Glomerular visceral epithelial cell (primary cell): ENCODE measurements around the gene TP53I13.

Experiments
- DNase-seq: peaks from one replicate; pipeline ENCODE4 v3.0.0-alpha.2; 2016; ENCODE audit errors: extremely low spot score

Gene TP53I13

GRCh38 chr17:29581583-29582253 lies 13.2 kb downstream of the TP53I13 start:
- no peak for DNase-seq

- no peak for DNase-seq
Measured at GRCh38 chr17:29582254-29582765, 13.8 kb downstream of the TP53I13 start.

- no peak for DNase-seq
Measured at GRCh38 chr17:29582772-29583171, 14.3 kb downstream of the TP53I13 start.

- no peak for DNase-seq
Measured at GRCh38 chr17:29583324-29584248, 15.1 kb downstream of the TP53I13 start.

GRCh38 chr17:29584452-29585079 lies 16.1 kb downstream of the TP53I13 start:
- no peak for DNase-seq

GRCh38 chr17:29585080-29585751 lies 16.7 kb downstream of the TP53I13 start:
- no peak for DNase-seq

- DNase-seq, result no peak
Measured at GRCh38 chr17:29586676-29587469, 18.4 kb downstream of the TP53I13 start.

- DNase-seq, result no peak
Measured at GRCh38 chr17:29587591-29587990, 19.1 kb downstream of the TP53I13 start.

- DNase-seq, result no peak
Measured at GRCh38 chr17:29588017-29588561, 19.6 kb downstream of the TP53I13 start.

GRCh38 chr17:29588562-29589411 lies 20.3 kb downstream of the TP53I13 start:
- peak; percentile 44 for DNase-seq

GRCh38 chr17:29589524-29590410 lies 21.3 kb downstream of the TP53I13 start, which contains the start of gene GIT1:
Gene GIT1, minus strand, starts transcription at chr17:29589648. Its CDS starts 270 bp downstream, at chr17:29589378.
- DNase-seq, result peak; percentile 91

- DNase-seq, result no peak
Measured at GRCh38 chr17:29590411-29591145, 22.1 kb downstream of the TP53I13 start.

- DNase-seq, result peak; percentile 65
Measured at GRCh38 chr17:29591146-29591736, 22.7 kb downstream of the TP53I13 start.

- DNase-seq, result peak; percentile 90
Measured at GRCh38 chr17:29591737-29592608, 23.5 kb downstream of the TP53I13 start.

GRCh38 chr17:29592850-29593551 lies 24.5 kb downstream of the TP53I13 start, which contains the start of gene ANKRD13B:
Gene ANKRD13B, plus strand, starts transcription at chr17:29593132. Its CDS starts 490 bp downstream, at chr17:29593622.
- no peak for DNase-seq
